Activated B cell treated with CpG ODN at 0.5 μM for 24 hours (primary cell): ENCODE data around the gene SNED1. TPM values are rescaled to one million over a fixed set of nuclear protein-coding genes. Genes with fewer than 3 reads are reported as not detected.
A peak's percentile ranks its signal among the peaks of the same experiment; 100 is the strongest.

Experiments used
- ATAC-seq: fragments of 200-7000 bp; cut with Tn5 transposase; one replicate; pipeline ENCODE4 v1.10.0; 2021; ENCODE audit warnings: low read depth, mild to moderate bottlenecking, moderate library complexity
- CTCF ChIA-PET: fragments of 350-600 bp; sonication (Branson Sonifier 250); formaldehyde crosslinking; loops from one replicate; lab custom pipeline; 2021; ENCODE audit warnings: antibody characterized with exemption; lab: Charles Lee
- POLR2A ChIA-PET: fragments of 350-600 bp; sonication (Branson Sonifier 250); formaldehyde crosslinking; loops from one replicate; lab custom pipeline; 2021; ENCODE audit warnings: antibody characterized with exemption; lab: Charles Lee
- DNase-seq: peaks from one replicate; pipeline ENCODE4 v3.0.0; 2022
- H3K27ac Mint-ChIP-seq: one replicate; pipeline ENCODE4 v1.8.0; 2020; ENCODE audit warnings: mixed read lengths
- H3K27me3 Mint-ChIP-seq: one replicate; pipeline ENCODE4 v1.8.0; 2021; ENCODE audit warnings: mixed read lengths
- H3K36me3 Mint-ChIP-seq: one replicate; pipeline ENCODE4 v1.8.0; 2021; ENCODE audit warnings: low read depth, mixed read lengths
- H3K4me1 Mint-ChIP-seq: one replicate; pipeline ENCODE4 v1.8.0; 2021; ENCODE audit warnings: mixed read lengths
- H3K4me3 Mint-ChIP-seq: one replicate; pipeline ENCODE4 v1.8.0; 2020; ENCODE audit warnings: mild to moderate bottlenecking, mixed read lengths
- H3K9me3 Mint-ChIP-seq: one replicate; pipeline ENCODE4 v1.8.0; 2020; ENCODE audit warnings: mixed read lengths
- intact Hi-C: fragments of 100-400 bp; cut with micrococcal nuclease; formaldehyde crosslinking; loops from one replicate; pipeline ENCODE4 v1.15.1; 2024
- total RNA-seq: library from RNA; stranded (reverse); gene quantifications from 2 replicates; pipeline ENCODE4 v1.2.3, GENCODE V29; 2022
- TF ChIP-seq, protein P1 (sequence below): fragments of 200-600 bp; IDR thresholded peaks from one replicate; pipeline ENCODE4 v1.8.0; 2022; ENCODE audit warnings: antibody characterized with exemption, mild to moderate bottlenecking

SNED1 gene
- total RNA-seq, 1 donor from 2014 or later: 59.8 TPM

DNA sequence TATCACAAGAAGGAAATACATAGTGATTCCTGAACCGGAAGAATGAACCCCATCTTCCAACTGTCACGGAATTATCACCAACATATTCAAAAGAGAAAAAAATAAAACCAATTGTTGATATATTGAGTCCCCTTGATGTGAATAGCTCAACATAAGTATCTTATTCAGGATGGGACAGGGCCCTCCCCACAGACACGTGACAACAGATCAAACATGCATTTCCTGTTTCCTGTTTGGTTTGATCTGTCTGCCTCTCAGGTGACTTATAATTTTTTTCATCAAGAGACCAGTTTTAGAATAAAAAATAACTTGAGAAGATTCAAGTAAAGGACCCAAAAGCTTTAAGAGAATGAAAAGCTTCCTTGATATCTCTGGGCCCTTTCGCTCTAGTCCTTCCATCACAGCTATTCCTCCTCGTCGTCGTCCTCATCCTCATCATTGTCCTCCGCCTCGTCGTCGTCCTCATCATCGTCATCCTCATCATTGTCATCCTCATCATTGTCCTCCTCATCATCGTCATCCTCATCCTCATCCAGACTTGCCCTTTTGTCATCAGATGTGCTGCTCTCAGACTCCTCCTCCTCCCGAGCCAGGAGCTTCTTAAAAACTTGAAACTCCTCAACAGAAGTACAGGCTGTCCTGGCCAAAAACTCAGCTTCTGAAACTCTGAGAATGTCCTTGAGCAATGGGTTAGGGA lies 97.3 kb downstream of the SNED1 start:
- POLR2A ChIA-PET: interaction anchor here (0.6 to 2.5 kb wide), 4 partner anchors 15 to 54 kb away, joined by 3 to 9 read pairs (median 5); partner anchors contain the start of gene PASK
- DNase-seq: no peak
- Mint-ChIP-seq H3K36me3 (peaks cover 92% of the 10 kb centered on the region), H3K9me3 (no peaks in the 10 kb centered on the region), H3K27ac (peak overlapping the region; percentile 8), H3K4me1 (peaks cover 61% of the 10 kb centered on the region), H3K27me3 (no peaks in the 10 kb centered on the region), H3K4me3 (no peak overlapping the region)
- no peak for ATAC-seq
- CTCF ChIA-PET: interaction anchor here (0.9 to 2.3 kb wide), 2 partner anchors 54 to 55 kb away, joined by 4 to 6 read pairs; partner anchors contain the start of genes PASK and PPP1R7
- intact Hi-C loops: loop anchor here (5.0 kb wide), 1 partner anchor 122 kb away; no protein-coding TSS in a partner anchor
- TF ChIP-seq, protein P1, sequence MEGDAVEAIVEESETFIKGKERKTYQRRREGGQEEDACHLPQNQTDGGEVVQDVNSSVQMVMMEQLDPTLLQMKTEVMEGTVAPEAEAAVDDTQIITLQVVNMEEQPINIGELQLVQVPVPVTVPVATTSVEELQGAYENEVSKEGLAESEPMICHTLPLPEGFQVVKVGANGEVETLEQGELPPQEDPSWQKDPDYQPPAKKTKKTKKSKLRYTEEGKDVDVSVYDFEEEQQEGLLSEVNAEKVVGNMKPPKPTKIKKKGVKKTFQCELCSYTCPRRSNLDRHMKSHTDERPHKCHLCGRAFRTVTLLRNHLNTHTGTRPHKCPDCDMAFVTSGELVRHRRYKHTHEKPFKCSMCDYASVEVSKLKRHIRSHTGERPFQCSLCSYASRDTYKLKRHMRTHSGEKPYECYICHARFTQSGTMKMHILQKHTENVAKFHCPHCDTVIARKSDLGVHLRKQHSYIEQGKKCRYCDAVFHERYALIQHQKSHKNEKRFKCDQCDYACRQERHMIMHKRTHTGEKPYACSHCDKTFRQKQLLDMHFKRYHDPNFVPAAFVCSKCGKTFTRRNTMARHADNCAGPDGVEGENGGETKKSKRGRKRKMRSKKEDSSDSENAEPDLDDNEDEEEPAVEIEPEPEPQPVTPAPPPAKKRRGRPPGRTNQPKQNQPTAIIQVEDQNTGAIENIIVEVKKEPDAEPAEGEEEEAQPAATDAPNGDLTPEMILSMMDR: no peak

DNA sequence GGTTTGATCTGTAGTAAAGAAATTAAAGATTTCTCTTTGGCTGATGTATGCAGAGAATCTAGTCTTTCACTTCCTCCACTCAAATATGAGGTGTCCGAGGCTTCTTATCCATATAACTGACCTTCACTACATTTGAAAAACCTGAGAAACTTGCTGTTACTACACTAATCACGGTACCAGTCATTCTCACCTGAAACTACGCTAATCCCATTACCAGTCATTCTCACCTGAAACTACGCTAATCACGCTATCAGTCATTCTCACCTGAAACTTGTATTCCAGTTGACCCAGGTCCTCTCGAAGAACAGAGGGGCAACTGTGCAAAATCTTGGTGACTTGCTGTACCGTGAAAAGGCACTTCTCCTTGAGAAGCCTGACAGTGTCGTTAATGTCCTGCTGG lies 98.6 kb downstream of the SNED1 start:
- no peak overlapping the region for H3K4me3 Mint-ChIP-seq
- peaks cover 68% of the 10 kb centered on the region for H3K4me1 Mint-ChIP-seq
- CTCF ChIA-PET: no interaction called here
- TF ChIP-seq, protein P1: no peak
- intact Hi-C loops: loop anchor here (5.0 kb wide), 1 partner anchor 120 kb away; no protein-coding TSS in a partner anchor
- ATAC-seq (no peak), DNase-seq (no peak)
- no peaks in the 10 kb centered on the region for H3K27me3 Mint-ChIP-seq
- peaks cover 88% of the 10 kb centered on the region for H3K36me3 Mint-ChIP-seq
- POLR2A ChIA-PET: interaction anchor here (0.6 kb wide), 1 partner anchor 219 kb away, joined by 3 read pairs; the partner anchor contains the start of gene SEPTIN2
- H3K27ac Mint-ChIP-seq: no peak overlapping the region
- no peaks in the 10 kb centered on the region for H3K9me3 Mint-ChIP-seq

DNA sequence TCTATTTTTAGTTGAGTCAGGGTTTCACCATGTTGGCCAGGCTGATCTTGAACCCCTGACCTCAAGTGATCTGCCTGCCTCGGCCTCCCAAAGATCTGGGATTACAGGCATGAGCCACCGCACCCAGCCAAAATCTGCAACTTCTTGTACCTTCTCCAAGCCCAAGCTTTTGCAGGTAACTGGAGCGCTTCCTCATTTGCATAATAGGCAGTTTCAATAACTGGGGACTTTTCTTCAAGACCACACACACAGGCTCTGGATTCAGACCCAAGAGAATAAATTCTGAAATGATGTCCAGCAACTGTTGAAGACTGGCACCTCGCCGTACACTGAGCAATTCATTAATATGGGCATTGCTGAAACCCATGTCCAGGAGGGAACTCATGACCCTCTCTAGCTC lies 100.8 kb downstream of the SNED1 start:
- ATAC-seq: peak; percentile 22
- peak overlapping the region; percentile 61 for H3K27ac Mint-ChIP-seq
- TF ChIP-seq, protein P1: no peak
- no peaks in the 10 kb centered on the region for H3K27me3 Mint-ChIP-seq
- DNase-seq: no peak
- H3K9me3 Mint-ChIP-seq: no peaks in the 10 kb centered on the region
- POLR2A ChIA-PET: interaction anchor here (0.8 to 7.5 kb wide), 8 partner anchors 9 to 217 kb away, joined by 3 to 142 read pairs (median 4); partner anchors contain the start of genes HDLBP, PASK, PPP1R7 and SEPTIN2
- CTCF ChIA-PET: interaction anchor here (0.7 to 1.8 kb wide), 2 partner anchors 21 to 50 kb away, joined by 4 to 7 read pairs; partner anchors contain the start of genes PASK and PPP1R7
- H3K4me1 Mint-ChIP-seq: peaks cover 82% of the 10 kb centered on the region
- H3K4me3 Mint-ChIP-seq: peak overlapping the region; percentile 73
- intact Hi-C loops: loop anchor here (5.0 kb wide), 1 partner anchor 118 kb away; no protein-coding TSS in a partner anchor
- peaks cover 75% of the 10 kb centered on the region for H3K36me3 Mint-ChIP-seq

DNA sequence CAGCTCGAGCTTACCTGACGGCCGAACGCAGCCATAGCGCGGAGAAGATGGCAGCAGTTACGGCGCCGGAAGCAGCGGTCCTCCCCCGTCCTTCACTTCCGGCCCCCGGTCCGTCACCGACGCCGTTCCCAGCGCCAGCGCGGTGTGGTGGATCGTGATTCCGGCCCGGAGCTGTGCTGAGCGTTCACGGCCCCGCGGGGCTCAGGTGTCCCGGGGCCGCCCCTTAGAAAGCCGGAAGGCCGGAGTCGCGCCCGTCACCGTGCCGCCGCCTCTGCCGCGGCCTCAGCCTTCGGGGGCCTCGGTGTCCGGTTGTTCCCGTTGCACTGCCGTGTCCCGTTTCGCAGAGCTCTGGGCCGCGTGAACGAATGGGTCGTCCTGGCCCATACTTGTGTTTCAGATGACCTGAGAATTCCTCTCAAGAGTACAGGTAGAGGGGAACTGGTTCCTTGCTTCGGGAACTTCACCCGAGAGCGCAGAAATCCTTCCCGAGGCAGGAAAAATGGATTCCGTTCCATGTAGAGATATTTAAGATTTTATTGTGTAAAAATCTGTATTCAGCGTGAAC lies 103.9 kb downstream of the SNED1 start, which contains the start of gene MTERF4:
Gene MTERF4, minus strand, starts transcription at position 49 of the 565 bp plus-strand sequence. Its CDS starts 14 bp downstream, at position 35.
- intact Hi-C loops: loop anchor here (1.0 to 10.0 kb wide), 5 partner anchors 8 to 538 kb away; partner anchors contain the start of genes DUSP28, PPP1R7 and RNPEPL1
- ChIA-PET CTCF (interaction anchor here (1.7 to 2.4 kb wide), 2 partner anchors 24 to 48 kb away, joined by 5 to 10 read pairs; partner anchors contain the start of gene PPP1R7), POLR2A (interaction anchor here (0.7 to 7.5 kb wide), 17 partner anchors 9 to 600 kb away, joined by 3 to 142 read pairs (median 5); partner anchors contain the start of genes HDLBP, ING5, PASK and PPP1R7)
- H3K9me3 Mint-ChIP-seq: no peaks in the 10 kb centered on the region
- H3K36me3 Mint-ChIP-seq: peaks cover 55% of the 10 kb centered on the region
- H3K4me3 Mint-ChIP-seq: peak within 1 kb of the TSS; percentile 97
- H3K27ac Mint-ChIP-seq: peak within 1 kb of the TSS; percentile 98
- TF ChIP-seq, protein P1: no peak
- H3K27me3 Mint-ChIP-seq: no peaks in the 10 kb centered on the region
- ATAC-seq: peak; percentile 92
- peak; percentile 85 for DNase-seq
- H3K4me1 Mint-ChIP-seq: peaks cover 55% of the 10 kb centered on the region
